ENCODE results near the gene PTK6.

Gene PTK6

GRCh38 chr20:63556873-63557478 lies 19.8 kb upstream of the PTK6 start:
- no peak for DNase-seq

DNA sequence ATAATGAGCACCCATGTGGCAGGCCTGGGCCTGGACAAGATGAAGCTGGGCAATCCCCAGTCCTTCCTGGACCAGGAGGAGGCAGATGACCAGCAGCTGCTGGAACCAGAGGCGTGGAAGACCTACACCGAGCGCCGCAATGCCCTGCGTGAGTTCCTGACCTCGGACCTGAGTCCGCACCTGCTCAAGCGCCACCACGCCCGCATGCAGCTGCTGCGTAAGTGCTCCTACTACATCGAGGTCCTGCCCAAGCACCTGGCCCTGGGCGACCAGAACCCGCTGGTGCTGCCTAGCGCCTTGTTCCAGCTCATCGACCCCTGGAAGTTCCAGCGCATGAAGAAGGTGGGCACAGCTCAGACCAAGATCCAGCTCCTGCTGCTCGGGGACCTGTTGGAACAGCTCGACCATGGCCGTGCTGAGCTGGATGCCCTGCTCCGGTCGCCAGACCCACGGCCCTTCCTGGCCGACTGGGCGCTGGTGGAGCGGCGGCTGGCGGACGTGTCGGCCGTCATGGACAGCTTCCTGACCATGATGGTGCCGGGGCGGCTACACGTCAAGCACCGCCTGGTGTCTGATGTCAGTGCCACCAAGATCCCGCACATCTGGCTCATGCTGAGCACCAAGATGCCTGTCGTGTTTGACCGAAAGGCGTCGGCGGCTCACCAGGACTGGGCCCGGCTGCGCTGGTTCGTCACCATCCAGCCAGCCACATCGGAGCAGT lies 18.6 kb upstream of the PTK6 start:
- no peak for DNase-seq

DNA sequence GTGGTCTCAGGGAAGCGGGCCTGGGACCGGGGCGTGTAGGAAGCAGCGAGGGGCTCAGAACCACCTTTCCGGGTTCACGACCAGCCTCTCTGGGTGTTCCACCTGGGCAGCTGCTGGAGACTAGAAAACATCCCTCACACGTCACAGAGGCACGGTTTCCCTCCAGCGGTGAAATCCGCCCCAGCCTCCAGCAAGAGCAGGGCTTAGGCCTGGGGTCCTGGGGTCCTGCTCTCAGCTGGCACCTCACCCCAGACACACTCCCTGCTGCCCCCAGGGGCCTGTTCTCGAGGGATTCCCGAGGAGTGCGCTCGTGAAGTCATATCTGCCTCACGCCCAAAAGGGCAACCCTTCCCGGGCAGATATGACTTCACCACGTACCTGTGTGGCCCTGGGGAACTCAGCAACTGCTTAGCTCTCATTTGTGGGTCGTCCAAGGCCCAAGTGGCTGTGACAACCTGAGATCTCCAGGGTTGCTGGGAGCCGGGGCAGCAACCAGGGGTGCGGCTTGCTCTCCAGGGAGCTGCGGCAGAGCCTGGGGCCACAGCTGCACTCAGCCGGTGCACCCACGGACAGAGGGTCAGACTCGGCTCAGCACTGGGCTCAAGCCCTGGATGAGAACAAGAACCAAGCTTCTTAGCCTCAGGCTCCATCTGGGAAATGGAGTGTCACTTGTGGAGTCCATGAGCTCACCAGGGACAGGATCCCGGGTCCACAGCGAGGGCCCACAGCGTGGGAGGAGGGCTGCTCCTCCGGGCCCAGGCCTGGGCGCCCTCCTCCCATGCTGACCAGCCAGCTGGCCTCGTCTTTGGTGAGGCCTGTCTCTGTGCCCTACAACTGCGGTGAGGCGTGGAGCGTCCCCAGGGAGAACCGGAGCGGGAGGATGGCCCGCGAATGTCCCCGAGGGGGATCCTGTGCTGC lies 17.4 kb upstream of the PTK6 start:
- DNase-seq: no peak

DNA sequence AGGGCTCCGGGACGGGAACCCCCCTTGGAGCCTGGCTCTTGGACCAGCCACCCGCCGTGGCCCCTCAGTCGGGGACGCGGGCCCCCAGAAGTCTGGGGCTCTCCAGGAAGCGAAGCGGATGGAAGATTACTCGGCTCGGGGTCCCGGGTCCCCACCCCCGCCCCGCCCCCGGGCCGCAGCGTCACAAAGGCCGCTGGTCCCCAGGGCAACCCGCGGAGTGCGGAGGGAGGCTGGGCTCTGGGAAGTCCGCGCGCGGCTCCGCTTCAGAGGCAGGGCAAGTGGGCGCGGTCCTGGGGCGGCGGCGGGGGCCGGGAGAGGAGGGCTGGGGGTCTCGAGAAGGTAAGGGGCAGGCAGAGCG lies 16.7 kb upstream of the PTK6 start, which contains the start of gene FNDC11:
FNDC11 (plus strand) TSS at position 227 of the 358 bp plus-strand sequence. CDS start 1,505 bp downstream, outside the sequence.
- no peak for DNase-seq

- no peak for DNase-seq
Observed at GRCh38 chr20:63553251-63553932, 16.2 kb upstream of the PTK6 start.

DNA sequence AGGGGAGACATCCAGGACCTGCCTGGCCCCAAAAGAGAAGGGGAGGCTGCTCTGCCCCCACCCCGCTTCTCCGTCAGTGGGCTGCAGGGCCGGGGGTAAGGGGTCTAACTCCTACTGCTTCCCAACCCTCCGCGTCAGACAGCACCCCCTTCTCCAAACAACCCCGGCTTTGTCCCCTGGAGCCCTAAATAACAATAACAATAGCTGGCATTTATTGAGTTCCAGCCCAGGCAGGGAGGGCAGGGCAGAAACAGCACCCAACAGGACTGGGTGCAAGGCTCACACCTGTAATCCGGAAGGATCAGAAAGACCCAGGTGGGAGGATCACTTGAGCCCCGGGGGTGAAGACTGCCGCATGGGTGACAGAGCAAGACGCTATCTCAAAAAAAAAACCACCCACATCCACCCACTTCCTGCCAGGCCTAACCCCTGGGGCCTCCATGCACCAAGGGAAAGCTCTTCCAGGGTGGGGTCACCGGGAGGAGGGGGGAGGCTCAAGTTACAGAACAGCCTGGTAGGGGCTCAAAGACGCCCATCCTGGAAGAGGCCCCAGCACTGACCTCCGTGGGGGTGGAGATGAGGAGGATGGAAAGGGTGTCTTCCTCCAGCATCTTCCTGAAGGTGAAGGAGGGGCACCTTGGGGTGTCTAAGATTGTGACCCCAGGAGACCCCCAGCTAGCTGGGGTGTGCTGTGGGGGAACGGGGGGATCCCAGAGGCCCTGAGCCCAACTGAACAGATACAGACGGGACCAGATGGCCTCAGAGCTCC lies 15.5 kb upstream of the PTK6 start:
- DNase-seq: no peak

DNA sequence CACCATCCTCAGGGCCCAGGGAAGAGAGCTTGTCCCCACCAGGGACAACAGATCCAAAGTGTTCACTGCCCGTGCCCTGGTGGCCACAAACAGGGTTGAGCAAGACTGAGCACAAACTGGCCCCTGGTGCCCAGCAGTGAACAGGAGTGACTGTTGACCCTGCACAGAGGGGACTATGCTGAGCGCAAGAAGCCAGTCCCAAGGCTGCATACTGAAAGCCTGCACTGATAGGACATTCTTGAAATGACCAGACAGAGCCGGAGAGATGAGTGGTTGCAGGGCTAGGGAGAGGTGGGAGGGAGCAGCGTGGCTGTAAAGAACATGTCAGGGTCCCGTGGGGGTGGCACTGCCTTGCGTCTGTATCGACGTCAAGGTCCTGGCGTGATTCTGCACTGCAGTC lies 13.9 kb upstream of the PTK6 start:
- DNase-seq: no peak

DNA sequence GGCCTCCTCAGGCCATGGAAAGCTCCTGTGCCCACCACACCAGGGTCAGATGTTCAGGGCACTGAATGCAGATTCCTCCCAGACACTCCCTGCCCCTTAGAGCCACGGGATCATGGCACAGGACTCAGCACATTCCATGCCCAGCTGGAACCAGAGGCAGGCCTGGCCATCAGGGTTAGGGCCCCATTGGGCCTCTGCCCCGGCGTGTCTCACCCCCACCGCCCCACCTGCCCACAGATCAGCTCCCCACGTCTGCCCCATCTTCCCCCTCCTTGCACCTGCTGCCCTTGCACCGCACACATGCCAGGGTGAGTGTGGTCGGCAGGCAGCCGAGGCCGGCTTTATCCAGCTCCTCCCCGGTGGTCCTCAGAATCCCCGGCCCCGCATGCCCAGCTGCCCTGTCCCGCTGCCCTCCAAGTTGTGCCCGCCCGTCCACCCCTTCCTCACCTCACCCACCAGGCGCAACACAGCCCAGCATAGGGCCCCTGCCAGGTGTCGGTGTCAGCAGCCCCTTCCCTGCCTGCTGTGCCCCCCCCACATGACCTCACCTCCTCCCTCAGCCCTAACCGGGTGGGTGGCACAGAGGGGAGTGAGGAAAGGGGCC lies 12.6 kb upstream of the PTK6 start:
- DNase-seq: no peak

DNA sequence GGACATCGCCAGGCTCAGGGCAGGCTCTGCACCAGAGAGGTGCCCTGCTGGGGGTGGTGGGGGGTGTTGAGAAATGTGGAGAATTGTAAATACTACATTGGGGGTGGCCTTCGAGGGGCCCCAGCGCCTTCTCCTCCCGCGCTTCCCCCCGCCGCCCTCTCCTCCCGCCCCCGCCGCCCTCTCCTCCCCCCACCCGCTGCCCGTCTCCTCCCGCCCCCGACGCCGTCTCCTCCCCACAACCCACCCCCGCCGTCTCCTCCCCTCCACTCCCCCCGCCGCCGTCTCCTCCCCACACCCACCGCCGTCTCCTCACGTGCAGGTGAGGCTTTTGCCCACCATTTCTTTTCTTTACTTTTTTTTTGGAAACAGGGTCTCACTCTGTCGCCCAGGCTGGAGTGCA lies 11.8 kb upstream of the PTK6 start:
- no peak for DNase-seq

DNA sequence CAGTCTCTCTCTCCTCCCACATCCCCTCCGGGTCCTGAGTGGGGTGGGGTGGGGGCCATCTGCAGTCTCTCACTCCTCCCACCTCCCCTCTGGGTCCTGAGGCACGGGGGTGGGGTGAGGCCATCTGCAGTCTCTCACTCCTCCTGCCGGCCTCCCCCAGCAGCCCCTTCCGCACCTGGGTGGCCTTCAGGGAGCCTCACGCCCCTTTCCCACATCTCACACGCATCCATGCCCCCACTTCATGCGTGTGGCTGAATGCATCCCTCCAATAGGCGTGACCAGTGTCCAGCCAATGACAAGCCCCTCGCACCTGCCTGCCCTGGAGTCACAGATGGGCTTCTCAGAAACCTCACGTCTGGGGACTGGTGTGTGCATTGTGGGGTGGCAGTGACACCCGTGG lies 11.4 kb upstream of the PTK6 start:
- DNase-seq: no peak

DNA sequence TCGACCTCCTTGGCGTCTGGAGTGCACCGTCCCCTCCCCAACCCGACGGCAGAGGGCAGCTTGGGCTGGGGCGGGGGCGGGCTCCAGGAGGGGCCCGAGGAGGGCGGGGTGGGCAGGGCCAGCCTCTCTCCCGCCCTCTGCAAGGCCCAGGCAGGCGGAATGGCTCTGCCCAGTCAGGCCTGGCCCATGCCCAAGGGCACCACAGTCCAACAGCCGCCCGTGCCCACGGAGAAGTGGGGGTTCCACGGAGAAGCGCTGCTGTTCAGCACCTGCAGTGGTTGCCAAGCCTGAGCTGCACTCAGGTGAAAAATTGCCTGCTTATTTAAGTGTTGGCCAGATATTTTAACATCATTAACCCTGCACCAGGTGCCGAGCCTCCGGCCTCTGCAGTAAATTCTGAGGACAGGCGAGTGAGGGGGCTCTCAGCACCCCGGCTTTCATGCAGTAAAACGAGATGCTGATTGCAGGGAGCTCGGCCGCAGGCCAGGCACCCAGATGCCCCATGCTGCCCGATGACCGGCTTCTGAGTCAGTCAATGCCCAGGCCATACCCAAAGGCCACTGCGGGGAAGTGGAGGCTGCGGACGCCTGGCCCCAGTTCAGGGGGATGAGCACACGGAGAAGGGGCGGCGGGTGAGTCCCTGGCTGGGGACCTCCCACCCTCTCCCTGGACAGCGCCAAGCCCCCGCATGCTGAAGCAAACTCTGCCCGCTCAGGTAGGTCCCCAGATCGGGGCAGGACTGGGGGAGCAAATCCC lies 10.7 kb upstream of the PTK6 start, which contains the start of gene SRMS:
SRMS (minus strand) TSS at position 25 of the 756 bp plus-strand sequence. CDS start 286 bp downstream, outside the sequence.
- no peak for DNase-seq

- DNase-seq: no peak
Observed at GRCh38 chr20:63546956-63547724, 10.0 kb upstream of the PTK6 start.

GRCh38 chr20:63546256-63546955 lies 9.2 kb upstream of the PTK6 start:
- DNase-seq: no peak

- no peak for DNase-seq
Observed at GRCh38 chr20:63545814-63546213, 8.6 kb upstream of the PTK6 start.

- no peak for DNase-seq
Observed at GRCh38 chr20:63544958-63545516, 7.9 kb upstream of the PTK6 start.

GRCh38 chr20:63544241-63544957 lies 7.2 kb upstream of the PTK6 start:
- DNase-seq: no peak

- DNase-seq: no peak
Observed at GRCh38 chr20:63543733-63544132, 6.6 kb upstream of the PTK6 start.

DNA sequence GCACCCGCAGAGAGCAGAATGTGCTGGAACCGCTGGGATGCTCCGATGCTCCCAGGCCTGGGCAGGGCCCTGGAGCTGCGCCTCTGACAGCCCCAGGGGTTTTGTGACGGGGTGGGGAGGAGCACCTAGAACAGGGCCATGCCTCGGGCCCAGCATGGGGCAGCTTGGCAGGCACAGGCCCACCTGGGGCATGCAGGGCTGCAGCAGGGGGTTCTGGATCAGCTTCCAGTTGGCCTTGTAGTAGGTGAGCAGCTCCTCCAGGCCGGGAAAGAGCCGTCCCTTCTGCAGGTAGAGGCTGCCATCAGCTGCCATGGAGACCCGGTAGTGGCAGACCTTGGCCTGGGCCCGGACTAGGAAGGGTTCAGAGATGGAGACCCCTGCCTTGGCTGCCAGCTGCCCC lies 6.0 kb upstream of the PTK6 start:
- DNase-seq: no peak

- DNase-seq: no peak
Observed at GRCh38 chr20:63542696-63543095, 5.5 kb upstream of the PTK6 start.

Measured in KG1 (cell line).